Kidney (tissue), 14 donors: ENCODE data around the gene ECHDC3. TPM values are rescaled to one million over a fixed set of nuclear protein-coding genes. Genes with fewer than 3 reads are reported as not detected.
A peak's percentile ranks its signal among the peaks of the same experiment; 100 is the strongest.

Experiments
- DNase-seq, 5 donors: peaks; one replicate each; pipeline ENCODE4 v3.0.0-alpha.2; 2013 to 2020
- FAIRE-seq: peaks from 2 replicates; lab custom pipeline; 2012; peaks lifted over from hg19 to GRCh38; lab: Jason Lieb, UNC
- H3K27ac ChIP-seq, 2 donors: one replicate each; pipeline ENCODE4 v1.7.0; 2013; ENCODE audit warnings: low read depth in 2 of 2, low read length in 2 of 2, inconsistent platforms in 1 of 2
- H3K27me3 ChIP-seq: one replicate; pipeline ENCODE4 v1.7.1; 2013; ENCODE audit warnings: low read length, inconsistent platforms; ENCODE audit not compliant: control insufficient read depth, insufficient read depth
- H3K36me3 ChIP-seq, 3 donors: one replicate each; pipeline versions ENCODE4 v1.7.0 to v1.7.1; 2013; ENCODE audit warnings: low read length in 3 of 3, control low read depth in 1 of 3, inconsistent platforms in 1 of 3; ENCODE audit not compliant: insufficient read depth in 3 of 3, control insufficient read depth in 2 of 3
- H3K4me1 ChIP-seq, 3 donors: one replicate each; pipeline versions ENCODE4 v1.7.0 to v1.7.1; 2013; ENCODE audit warnings: low read length in 3 of 3, inconsistent platforms in 1 of 3, low read depth in 1 of 3; ENCODE audit not compliant: control insufficient read depth in 2 of 3, insufficient read depth in 2 of 3
- H3K4me3 ChIP-seq, 3 donors: one replicate each; pipeline versions ENCODE4 v1.7.0 to v1.8.1; 2013; ENCODE audit warnings: low read length in 3 of 3, control low read depth in 1 of 3, inconsistent platforms in 1 of 3
- H3K9ac ChIP-seq, 3 donors: one replicate each; pipeline versions ENCODE4 v1.7.0 to v1.7.1; 2013; ENCODE audit warnings: low read length in 3 of 3, control low read depth in 1 of 3, inconsistent platforms in 1 of 3
- H3K9me3 ChIP-seq, 3 donors: one replicate each; pipeline versions ENCODE4 v1.7.0 to v1.7.1; 2013; ENCODE audit warnings: low read length in 3 of 3, control low read depth in 1 of 3, inconsistent platforms in 1 of 3; ENCODE audit not compliant: control insufficient read depth in 2 of 3, insufficient read depth in 1 of 3
- intact Hi-C: fragments of 100-400 bp; cut with DNase I; formaldehyde crosslinking; loops from one replicate; pipeline ENCODE4 v1.11.1; 2022
- polyA plus RNA-seq: library from polyadenylated mRNA; stranded (reverse); fragments of 350-450 nt; fragmentation: Illumina TruSeq; extraction: RNeasy Lipid Tissue Mini Kit (QIAGEN cat#74804); gene quantifications from one replicate; pipeline ENCODE4 v1.2.3, GENCODE V29; 2014; ENCODE audit warnings: low read depth, low replicate concordance; ENCODE audit not compliant: insufficient read depth
- total RNA-seq: library from RNA; stranded (reverse); fragmentation: NEBNext Ultra II Directional; extraction: Animal tissue kit (Norgen Biotek cat#: 25700); gene quantifications from one replicate; pipeline ENCODE4 v1.2.1, GENCODE V29; 2021
- TF ChIP-seq, protein P1 (sequence below): IDR thresholded peaks from 3 replicates; pipeline ENCODE4 v1.5.1; 2012; ENCODE audit warnings: mild to moderate bottlenecking, moderate library complexity, borderline replicate concordance; ENCODE audit not compliant: insufficient read depth; ENCODE audit errors: extremely low read depth
- donor health status: control.
- donor health status: control.
- donor health status: control.
- donor health status: control.
- donor health status: control.
- donor health status: DM: yes; HTN: yes; CAD: no.
- donor health status: Normal renal cell carcinoma (clear cell type).

Gene ECHDC3
- total and polyA plus RNA-seq, 2 donors from 2014 or later: 32.4 to 132 TPM

DNA sequence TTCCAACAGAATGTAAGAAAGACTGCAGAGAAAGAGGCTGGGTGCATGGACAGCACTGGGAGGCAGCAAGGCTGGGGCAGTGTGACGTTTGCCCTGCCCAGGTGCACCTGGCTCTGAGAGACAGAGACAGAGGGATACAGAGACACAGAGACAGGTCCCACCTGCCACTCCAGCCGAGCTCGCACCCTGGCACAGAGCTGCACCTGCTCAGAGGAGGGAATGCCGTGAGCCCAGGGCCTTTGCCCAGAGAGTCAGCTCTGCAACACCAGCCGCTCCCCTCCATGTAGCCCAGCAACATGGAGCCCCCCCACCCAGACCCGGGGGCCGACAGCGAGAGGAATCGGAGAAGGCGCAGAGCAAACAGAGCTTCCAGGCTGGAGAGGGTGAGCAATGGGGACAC, 45.7 kb downstream of the ECHDC3 start:
- Histone ChIP-seq H3K36me3 (no peaks in the 10 kb centered on the region), H3K9ac (no peak overlapping the region), H3K27me3 (no peaks in the 10 kb centered on the region), H3K4me3 (no peak overlapping the region), H3K4me1 (no peaks in the 10 kb centered on the region), H3K27ac (no peak overlapping the region), H3K9me3 (no peaks in the 10 kb centered on the region)
- TF ChIP-seq, protein P1, sequence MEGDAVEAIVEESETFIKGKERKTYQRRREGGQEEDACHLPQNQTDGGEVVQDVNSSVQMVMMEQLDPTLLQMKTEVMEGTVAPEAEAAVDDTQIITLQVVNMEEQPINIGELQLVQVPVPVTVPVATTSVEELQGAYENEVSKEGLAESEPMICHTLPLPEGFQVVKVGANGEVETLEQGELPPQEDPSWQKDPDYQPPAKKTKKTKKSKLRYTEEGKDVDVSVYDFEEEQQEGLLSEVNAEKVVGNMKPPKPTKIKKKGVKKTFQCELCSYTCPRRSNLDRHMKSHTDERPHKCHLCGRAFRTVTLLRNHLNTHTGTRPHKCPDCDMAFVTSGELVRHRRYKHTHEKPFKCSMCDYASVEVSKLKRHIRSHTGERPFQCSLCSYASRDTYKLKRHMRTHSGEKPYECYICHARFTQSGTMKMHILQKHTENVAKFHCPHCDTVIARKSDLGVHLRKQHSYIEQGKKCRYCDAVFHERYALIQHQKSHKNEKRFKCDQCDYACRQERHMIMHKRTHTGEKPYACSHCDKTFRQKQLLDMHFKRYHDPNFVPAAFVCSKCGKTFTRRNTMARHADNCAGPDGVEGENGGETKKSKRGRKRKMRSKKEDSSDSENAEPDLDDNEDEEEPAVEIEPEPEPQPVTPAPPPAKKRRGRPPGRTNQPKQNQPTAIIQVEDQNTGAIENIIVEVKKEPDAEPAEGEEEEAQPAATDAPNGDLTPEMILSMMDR: no peak
- no peak for DNase-seq
- intact Hi-C loops: no loop called here
- no peak for FAIRE-seq

DNA sequence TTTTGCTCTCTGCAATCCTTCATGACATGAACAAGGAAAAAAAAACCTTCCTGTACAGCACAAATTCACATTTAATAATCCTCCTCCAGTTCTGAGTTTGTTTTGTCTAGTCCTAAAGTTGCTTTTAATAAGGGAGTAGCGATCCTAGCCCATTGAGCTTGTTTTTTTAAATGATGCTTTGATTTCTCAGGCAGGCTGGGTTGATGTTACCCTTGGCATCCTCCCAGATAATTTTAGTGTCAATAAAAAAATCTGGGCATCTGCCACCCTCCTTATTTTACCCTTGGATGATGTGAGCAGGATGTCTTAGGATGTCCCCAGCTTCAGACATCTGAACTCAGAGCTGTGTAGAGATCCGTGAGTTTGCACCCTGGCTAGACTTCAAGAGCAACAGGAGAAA, 47.1 kb downstream of the ECHDC3 start:
- TF ChIP-seq, protein P1: no peak
- FAIRE-seq: no peak
- H3K9me3 ChIP-seq: no peaks in the 10 kb centered on the region

DNA sequence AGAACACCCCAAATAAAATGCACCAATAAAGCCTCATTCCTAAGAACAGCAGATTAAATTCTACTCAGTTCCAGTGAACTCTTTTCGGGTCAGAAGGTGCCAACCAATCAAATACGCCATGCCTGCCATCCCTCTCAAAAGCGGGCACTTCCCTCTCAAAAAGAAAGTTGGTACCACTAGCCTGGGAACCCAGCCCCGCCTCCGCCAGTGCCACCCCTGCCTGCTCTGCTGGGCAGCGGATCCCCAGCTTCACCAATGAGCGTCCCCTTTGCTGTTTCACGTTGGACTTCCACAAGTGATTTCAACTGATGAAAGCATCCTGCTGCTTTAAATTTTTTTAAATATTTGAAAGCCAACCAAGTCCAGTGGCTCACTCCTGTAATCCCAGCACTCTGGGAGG, 47.8 kb downstream of the ECHDC3 start:
- no peaks in the 10 kb centered on the region for H3K27me3 ChIP-seq
- intact Hi-C loops: no loop called here
- TF ChIP-seq, protein P1: no peak

More for the DNA sequence above, 47.1 kb downstream of the ECHDC3 start:
- intact Hi-C loops: no loop called here
- no peak overlapping the region for H3K9ac ChIP-seq
- H3K27ac ChIP-seq: no peak overlapping the region
- DNase-seq: peak in 1 of 5 donors; percentile 31
- no peak overlapping the region for H3K4me3 ChIP-seq
- no peaks in the 10 kb centered on the region for H3K4me1 ChIP-seq
- H3K27me3 ChIP-seq: no peaks in the 10 kb centered on the region
- no peaks in the 10 kb centered on the region for H3K36me3 ChIP-seq

More for the DNA sequence above, 47.8 kb downstream of the ECHDC3 start:
- FAIRE-seq (no peak), DNase-seq (no peak)
- Histone ChIP-seq H3K9ac (no peak overlapping the region), H3K27ac (no peak overlapping the region), H3K4me3 (no peak overlapping the region), H3K4me1 (no peaks in the 10 kb centered on the region), H3K9me3 (no peaks in the 10 kb centered on the region), H3K36me3 (no peaks in the 10 kb centered on the region)
